Epidermal melanocyte (primary cell): ENCODE results near the gene NR2F1.
"Not testable (repeated sequence)": the region's sequence is repeated elsewhere in the genome, so short reads cannot be mapped to it uniquely, and the experiment has no call there.

Experiments
- DNase-seq: peaks from one replicate; pipeline ENCODE4 v3.0.0; 2011; ENCODE audit warnings: low spot score; ENCODE audit not compliant: insufficient read length

NR2F1 gene

DNA sequence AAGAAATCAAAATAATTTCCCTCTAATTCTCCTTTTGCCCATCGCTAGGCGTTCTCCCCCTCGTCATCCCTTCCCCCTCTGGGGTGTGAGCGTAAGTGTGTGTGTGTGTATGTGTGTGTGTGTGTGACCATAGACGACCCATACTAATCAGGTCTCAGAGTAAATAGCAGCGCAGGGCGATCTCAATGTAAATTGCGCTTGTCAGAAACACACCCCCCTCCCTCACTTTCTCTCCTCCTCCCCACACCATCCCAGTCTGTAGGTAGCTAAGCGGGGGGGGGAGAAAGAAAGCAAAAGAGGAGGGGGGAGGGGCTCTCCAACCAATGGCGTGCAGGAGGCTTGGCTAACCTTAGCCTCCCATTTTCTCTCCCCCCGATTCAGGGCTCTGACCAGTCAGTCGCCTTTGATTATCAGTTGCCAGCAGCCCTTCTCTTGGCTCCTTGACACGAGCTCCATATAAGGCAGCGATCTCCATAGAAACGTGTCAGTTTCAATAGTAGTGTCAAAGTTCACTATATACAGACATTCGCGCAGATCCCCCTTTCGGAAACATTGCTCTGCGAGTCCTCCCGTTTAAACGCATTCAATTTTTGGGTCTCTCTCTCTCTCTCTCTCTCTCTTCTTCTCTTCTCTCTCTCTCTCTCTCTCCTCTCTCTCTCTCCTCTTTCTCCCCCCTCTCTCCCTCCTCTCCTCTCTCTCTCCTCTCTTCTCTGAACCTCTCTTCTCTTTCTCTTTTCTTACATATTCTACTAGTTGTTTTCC, at the start of gene NR2F1:
Gene NR2F1, plus strand, starts transcription at position 546 of the 762 bp plus-strand sequence. CDS start 1,802 bp downstream, outside the sequence.
- no peak for DNase-seq

DNA sequence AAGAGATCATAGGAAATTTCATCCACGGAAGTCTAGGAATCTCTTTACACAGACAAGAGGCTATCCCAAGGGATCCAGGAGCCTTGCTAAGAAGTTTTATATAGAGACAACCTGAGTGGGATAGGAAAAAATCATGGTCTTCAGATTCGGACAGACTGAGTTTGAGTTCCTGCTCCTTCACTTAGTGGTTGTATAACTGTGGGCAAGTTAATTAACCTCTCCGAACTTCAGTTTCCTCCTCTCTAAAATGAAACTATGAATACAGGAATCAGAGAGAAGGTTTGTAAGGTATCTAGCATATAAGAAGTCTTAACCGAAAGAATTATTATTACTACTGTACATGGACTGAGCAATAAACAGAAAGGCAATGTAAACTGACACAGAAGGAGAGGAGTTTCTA, 37.1 kb upstream of the NR2F1 start:
- no peak for DNase-seq

GRCh38 chr5:93549594-93549993, 33.4 kb upstream of the NR2F1 start:
- DNase-seq = not testable (repeated sequence)

DNA sequence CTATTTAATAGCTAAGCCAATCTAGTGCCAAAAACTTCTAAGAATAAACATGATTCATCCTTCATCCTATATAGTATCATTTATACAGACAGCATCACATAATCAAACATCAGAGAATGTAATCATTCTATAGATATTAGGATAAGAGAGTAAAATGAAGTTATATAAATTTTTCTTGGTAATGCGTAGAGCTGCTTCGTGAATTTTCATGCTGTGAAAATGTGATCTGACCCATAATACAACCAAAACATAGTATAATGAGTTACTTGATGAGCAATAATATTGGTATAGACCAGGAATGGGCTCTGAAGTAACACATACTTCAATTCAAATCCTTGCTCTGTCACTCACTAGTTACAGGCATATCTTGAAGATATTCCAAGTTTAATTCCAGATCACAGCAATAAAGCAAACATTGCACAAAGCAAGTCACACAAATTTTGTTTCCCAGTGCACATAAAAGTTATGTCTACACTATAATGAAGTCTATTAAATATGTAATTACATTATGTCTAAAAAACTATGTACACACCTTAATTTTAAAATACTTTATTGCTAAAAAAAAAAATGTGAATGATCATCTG, 25.9 kb upstream of the NR2F1 start:
- no peak for DNase-seq

GRCh38 chr5:93566091-93566490, 16.9 kb upstream of the NR2F1 start:
- no peak for DNase-seq

DNA sequence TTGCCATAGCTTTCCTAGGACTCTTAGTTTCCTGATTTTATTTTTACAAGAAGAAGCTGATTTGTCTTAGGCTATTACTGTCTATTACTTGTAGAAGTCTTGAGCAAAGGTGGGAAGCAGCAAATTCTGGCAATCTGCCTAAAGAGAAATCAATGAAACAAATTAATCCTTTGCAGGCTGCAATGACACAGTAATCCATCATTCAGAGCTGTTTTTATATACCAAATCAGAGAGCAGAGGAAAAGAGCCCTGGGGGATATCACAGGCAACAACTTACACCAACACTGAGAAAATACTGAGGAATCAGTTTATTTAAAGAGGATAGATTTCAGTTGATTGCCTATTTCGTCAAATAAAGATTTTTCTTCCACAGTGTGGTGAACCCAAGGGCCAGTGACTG, 15.6 kb upstream of the NR2F1 start:
- DNase-seq = no peak

DNA sequence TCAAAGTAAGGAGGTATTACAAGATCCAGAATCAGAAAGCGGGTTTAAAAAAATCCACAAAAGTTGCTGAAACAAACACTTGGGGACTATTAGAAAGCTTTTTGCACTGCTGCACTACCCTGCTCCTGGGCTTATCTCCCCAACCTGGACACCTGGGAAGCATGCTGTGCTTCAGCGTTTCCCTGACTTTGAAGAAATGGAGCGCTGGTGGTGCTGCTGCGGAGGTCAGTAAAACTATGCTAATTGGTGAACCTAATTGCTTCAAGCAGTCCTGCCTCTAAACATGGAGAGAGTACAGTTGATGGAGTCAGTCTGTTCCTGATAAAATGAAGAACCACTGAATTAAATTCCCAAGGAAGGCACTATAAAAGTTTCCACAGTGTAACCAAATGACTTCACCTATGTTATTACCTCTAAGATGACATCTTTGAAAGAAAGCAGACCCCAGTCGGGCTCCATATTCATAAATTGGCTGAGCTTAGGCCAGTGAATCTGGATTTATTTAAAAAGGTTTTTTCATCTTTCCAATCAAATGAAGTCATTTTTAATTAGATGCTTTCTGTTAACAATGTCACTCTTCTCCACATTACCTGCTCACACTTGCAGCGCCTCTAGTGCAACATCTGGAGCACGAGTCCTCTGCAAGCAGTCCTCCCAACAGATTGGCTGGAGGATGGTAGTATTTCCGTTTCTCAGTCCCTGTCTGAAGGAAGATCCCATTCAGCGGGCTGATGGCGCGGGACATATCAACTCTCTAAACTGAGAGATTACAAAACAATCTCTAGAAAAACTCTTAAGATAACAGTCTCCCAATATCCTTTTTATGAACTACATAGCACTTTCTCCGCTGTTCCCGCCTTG, 13.5 kb upstream of the NR2F1 start:
- DNase-seq = no peak

DNA sequence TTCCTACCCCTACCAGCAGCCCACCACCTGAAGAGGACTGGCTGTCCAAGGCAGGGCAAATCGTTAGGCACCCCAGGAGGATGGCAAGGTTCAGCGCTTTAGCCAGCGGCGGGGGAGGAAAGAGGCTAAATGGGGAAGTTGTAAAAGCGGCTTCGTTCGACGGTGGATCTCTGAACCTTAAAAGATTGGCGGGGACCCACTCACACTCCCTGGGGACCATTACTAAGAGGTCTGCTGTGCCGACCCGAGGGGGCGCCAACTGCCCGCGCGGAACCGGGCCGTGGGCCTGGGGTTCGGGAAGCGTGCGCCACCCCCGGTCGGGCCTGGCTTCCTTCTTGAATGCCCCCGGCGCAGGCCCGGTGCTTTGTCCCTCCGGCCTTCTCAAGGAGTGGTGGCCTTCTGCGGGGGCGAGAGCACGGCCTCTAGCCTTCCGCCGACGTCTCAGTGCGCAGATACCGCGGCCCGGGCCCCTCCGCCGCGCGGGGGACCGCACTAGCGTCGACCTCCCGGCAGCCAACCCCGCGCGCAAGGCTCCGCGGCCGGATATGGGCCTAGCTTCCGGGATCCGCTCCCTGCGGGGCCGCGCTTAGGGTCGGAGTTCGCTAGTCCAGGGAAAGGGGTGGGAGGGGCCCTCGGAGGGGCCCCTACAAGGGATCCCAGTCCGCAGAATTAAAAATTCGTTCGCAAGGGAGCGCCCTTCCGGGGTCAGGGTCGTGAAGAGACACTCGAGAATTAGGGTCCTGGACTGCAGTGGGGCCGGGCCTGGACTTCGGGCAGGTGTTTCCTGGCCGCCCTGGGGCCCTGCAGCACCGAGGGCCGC, 12.5 kb upstream of the NR2F1 start:
- no peak for DNase-seq

DNA sequence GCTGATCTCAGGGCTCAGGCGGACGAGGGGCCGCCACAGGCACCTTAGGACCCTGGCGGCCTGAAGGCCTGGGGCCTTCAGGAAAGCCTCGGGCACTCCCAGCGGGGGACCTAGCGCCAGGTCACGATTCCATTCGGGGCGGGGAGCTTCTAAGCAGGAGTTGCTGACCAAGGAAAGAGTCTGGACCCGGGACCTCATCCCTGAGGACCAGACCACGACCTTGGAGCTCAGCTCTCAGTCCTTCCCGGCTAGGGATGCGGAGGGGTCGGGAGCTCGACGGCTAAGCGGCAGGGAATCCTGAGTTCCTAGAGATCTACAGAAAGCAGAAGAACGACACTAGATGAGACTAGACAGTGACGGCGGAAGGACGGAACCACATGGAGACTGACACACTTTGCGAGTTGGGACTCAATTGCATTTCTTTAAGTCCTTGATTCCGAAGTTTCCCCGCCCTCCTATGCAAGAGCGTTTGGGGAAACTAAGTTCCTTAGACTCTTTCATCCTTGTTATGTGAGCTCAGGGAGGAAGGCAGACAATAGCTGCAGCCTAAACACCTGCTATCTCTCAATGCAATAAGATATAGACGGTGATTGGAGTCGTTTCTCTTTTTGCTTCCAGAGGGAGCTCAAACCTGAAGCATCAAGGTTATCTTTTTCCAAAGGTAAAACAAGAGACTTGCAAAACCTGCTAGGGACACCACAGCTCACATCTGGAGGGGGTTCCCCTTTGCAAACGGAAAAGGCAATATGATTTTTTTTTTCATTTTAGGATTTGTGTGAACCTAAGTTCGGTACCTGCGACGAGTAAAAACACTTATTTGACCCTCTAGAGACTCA, 11.7 kb upstream of the NR2F1 start:
- DNase-seq = no peak

- no peak for DNase-seq
Observed at GRCh38 chr5:93572101-93572607, 10.9 kb upstream of the NR2F1 start.

DNA sequence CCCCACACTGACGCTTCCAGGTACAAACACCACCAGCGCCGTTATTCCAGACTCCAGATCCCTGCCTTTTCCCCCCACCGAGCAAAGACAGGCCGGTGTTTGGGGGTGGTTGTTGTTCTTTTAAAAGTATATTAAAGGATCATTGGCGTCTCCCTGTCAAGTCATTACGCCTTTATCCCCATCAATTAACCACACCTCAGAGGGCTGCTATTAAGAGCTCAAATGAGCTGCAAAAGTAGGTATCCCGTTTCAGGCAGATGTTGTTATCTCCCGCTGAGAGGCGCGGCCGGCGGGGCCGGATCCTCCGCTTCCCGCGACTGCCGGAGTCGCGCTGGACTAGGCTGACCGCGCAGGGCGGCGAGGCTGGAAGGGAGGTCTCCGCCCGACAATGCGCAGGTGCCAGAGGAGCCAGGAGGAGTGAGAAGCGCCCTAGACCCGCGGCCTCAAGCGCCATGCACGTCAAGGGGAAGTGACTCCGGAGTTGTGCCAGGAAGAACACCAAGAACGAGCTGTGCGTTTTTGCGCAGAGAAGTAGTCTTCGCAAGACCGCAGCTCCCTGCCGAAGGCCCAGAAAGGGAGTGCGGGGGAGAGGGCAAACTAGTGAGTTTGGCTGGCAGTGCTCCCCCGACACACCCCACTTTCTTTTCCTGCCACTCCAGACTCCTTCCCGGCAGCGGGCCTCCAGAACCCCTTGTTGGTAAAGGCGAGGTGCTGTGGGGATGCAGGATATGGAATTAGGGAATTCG, 10.2 kb upstream of the NR2F1 start:
- DNase-seq = no peak

GRCh38 chr5:93573354-93574351, 9.4 kb upstream of the NR2F1 start:
- DNase-seq = no peak

DNA sequence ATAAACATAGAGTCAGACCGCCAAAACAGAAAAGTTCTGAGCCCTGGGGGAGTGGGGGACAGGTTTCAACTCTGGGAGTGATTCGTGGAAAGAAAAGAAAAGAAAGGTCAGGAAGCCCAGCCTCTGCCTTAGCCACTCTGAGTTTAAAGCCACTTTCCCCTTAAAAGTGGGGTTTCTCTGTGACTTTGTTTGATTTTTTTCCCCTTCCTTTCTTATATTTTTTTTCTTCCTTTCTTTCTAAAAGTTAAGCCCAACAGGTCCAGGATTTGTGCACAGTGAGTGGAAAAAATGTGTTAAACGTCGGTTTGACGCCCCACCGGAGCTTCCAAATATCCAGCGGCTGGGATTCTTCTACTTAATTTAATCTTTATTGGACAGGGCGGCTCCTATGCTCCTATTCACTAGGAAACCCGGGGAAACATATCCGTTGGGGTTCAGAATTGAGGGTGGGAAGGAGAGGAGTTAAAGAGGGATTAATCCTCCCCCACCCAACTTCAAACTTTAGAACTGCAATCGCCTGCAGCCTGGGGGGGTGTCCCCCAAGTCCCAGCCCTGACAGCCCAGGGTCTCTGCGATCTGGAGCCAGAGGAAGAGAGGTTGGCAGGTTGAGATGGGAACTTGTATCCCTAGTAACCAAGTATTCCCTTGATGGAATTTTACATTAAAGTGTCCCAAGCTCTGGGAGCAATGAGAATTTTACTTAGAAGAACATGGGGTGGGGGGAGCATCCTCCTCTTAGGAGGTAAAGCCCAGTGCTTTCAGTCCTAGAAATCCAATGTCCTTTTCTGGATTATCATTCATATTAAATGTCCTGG, 8.3 kb upstream of the NR2F1 start:
- no peak for DNase-seq

DNA sequence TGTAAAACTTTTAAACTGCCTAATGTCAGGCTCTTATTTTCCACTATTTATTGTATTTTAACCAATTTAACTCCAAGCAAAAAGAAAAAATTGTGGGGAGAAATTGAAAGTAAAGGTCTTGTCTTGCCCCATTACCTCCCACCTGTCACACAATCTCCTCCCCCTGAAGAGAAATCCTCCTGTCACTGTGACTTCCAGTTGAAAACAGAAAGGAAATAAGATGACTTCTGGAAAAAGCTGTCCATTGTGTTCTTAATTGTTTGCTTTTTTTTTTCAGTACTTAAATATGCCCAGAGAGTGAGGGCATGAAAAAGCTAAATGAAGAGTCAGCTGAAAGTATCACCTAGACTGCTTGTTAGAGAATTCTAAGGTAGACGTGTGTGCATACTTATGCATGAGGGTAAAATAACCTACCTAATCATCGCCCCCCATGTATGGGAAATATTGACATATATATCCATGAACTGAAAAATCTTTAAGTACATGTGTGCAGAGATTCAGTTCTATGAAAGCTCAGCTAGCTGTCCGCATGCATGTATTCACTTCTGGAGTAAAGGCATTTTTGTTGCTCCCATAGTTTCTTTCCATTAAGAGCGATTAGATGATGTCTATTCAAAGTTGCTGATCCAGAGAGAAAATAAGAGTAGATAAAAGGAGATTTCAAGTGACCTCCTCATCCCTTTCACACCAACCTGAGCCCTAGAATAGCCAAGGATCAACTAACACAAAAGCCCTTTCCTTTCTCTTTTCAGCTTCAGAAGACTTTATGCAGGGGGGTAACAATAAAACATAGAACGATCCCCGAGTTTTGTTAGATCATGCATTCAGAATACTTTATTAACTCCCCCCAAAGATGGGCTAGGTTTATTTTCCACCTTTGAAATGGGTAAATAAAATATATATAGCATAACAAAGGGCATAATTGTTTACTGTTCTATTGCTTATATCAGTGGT, 7.3 kb upstream of the NR2F1 start:
- DNase-seq = no peak

DNA sequence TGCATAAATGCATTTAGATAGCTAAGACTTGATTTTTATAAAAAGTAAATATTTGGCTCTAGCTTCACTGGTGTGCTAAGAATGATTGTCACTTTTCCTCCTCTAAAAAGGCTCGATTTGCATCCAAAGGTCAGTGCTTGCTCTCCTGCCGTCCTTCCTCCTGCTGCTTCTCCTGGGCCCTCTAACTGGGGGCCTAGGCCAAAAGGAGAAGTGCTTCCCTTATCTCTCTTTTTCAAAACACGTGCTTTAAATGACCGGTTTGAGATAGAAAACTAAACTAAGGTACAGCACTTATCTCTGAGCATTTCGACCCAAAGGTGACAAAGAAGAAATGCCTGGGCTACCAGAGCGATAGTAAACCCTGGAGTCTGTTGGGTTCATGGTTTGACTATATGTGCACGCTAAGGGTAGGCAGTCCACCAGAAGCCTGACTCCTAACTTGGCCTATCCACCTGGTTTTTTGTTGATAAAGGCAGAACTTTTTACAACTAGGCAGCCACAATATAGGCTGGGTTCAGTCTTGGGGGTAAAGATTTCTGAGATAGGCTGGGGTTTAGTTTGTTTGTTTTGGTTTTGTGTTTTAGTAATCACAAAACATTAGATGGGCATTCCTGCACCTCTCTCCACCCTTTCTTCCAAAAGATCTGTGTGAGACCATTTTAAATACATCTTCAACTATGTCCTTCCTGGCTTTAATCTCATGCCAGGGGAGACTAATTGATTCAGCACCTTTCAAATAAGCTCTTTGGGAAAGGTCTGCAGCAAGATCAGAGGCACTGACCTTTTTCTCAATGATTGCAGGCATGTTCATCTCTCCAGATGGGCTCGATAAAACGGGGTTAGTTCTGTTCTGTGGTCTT, 5.8 kb upstream of the NR2F1 start:
- DNase-seq = no peak
